ENCODE measurements around the gene LIMS2.

The LIMS2 gene

GRCh38 chr2:127671557-127672302 lies 3.6 kb downstream of the LIMS2 start (continued):
- TF ChIP-seq PRDM4 (tag by site-specific recombination; IDR thresholded peaks at IDR 0.05) (no peak), ZNF549 (tag by site-specific recombination; IDR thresholded peaks at IDR 0.05) (no peak), ZNF610 (tag by site-specific recombination; IDR thresholded peaks at IDR 0.05; ENCODE audit: borderline replicate concordance) (no peak), ZNF18 (tag by site-specific recombination; IDR thresholded peaks at IDR 0.05) (no peak), INSM2 (tag by site-specific recombination; IDR thresholded peaks at IDR 0.05) (no peak), ZNF132 (tag by site-specific recombination; IDR thresholded peaks at IDR 0.05; ENCODE audit: borderline replicate concordance) (no peak), ZNF629 (tag by site-specific recombination; IDR thresholded peaks at IDR 0.05) (no peak)

GRCh38 chr2:127670957-127671290 lies 4.4 kb downstream of the LIMS2 start:
- ChIA-PET POLR2A (no interaction called here), CTCF (no interaction called here)
- Histone ChIP-seq H3K4me3 (ENCODE audit: low read depth, low read length) (no peak overlapping the region), H3K36me3 (ENCODE audit: control insufficient read depth in 2 of 2, insufficient read depth in 1 of 2, low read length in 2 of 2) (no peaks in the 10 kb centered on the region), H3K4me1 (ENCODE audit: control insufficient read depth, insufficient read depth, low read length) (no peaks in the 10 kb centered on the region), H3K27ac (ENCODE audit: extremely low read depth, low read depth, low read length) (no peak overlapping the region), H3K9me3 (ENCODE audit: control insufficient read depth, insufficient read depth, low read depth, low read length) (no peaks in the 10 kb centered on the region)
- no peak for TF ChIP-seq PBX3 (CRISPR knock-in tag; IDR thresholded peaks at IDR 0.05)
- no peak for TF ChIP-seq AEBP2 (tag by site-specific recombination; IDR thresholded peaks at IDR 0.05; ENCODE audit: borderline replicate concordance)
- no peak for TF ChIP-seq YY1 (tag by site-specific recombination; IDR thresholded peaks at IDR 0.05)
- TF ChIP-seq PRDM10 (tag by site-specific recombination; IDR thresholded peaks at IDR 0.05) = no peak
- TF ChIP-seq ZNF391 (tag by site-specific recombination; IDR thresholded peaks at IDR 0.05; ENCODE audit: borderline replicate concordance, low read depth) = no peak
- TF ChIP-seq ZBTB26 (tag by site-specific recombination; optimal IDR thresholded peaks at IDR 0.05) = no peak
- no peak for TF ChIP-seq ZNF157 (tag by site-specific recombination; IDR thresholded peaks at IDR 0.05)
- no peak for TF ChIP-seq ATF2 (tag by site-specific recombination; IDR thresholded peaks at IDR 0.05; ENCODE audit: low read depth)
- no peak for TF ChIP-seq ZNF558 (tag by site-specific recombination; IDR thresholded peaks at IDR 0.05)
- no peak for TF ChIP-seq IKZF3 (tag by site-specific recombination; IDR thresholded peaks at IDR 0.05)

Data from HEK293 (cell line).